SK-N-SH (cell line): ENCODE results near the gene CD200. TPM values are rescaled to one million over a fixed set of nuclear protein-coding genes. Genes with fewer than 3 reads are reported as not detected.

Experiments
- CTCF ChIA-PET: fragments of 300-600, 350-600 bp; formaldehyde crosslinking; extraction: SDS; loops from one replicate; lab custom pipeline; 2021; lab: Yijun Ruan, JAX
- POLR2A ChIA-PET: fragments of 350-600 bp; sonication (Branson Sonifier 250); formaldehyde crosslinking; extraction: SDS; loops from one replicate; lab custom pipeline; 2020; ENCODE audit warnings: antibody characterized with exemption, inconsistent platforms; lab: Yijun Ruan, JAX
- DNase-seq: peaks from one replicate; pipeline ENCODE4 v3.0.0; 2012
- H2AFZ ChIP-seq: fragments of 200-600 bp; sonication (generic); 2 replicates; pipeline ENCODE4 v1.8.1; 2016; ENCODE audit warnings: antibody characterized with exemption, mild to moderate bottlenecking, low read depth
- H3F3A ChIP-seq: fragments of 200-600 bp; sonication (generic); replicated peaks from 2 replicates; pipeline ENCODE3; 2016; ENCODE audit warnings: antibody characterized with exemption, mild to moderate bottlenecking; ENCODE audit not compliant: insufficient read depth
- H3K27ac ChIP-seq, 2 experiments: fragments of 200-500 bp in 1 of 2; fragments of 200-600 bp in 1 of 2; sonication (Bioruptor generic) in 1 of 2; sonication (generic), shearing (Covaris generic) in 1 of 2; 2 replicates each; pipeline versions ENCODE4 v1.5.1 to v1.6.1; 2014 to 2016; ENCODE audit warnings: low read depth in 2 of 2, inconsistent platforms in 1 of 2, low read length in 1 of 2, mild to moderate bottlenecking in 1 of 2, mixed read lengths in 1 of 2
- H3K27me3 ChIP-seq: fragments of 200-600 bp; sonication (generic), shearing (Covaris generic); 2 replicates; pipeline ENCODE4 v1.6.1; 2016; ENCODE audit warnings: mixed run types; ENCODE audit not compliant: insufficient read depth
- H3K36me3 ChIP-seq, 2 experiments: fragments of 200-500 bp in 1 of 2; fragments of 200-600 bp in 1 of 2; sonication (Bioruptor generic) in 1 of 2; sonication (generic) in 1 of 2; replicated peaks in 1 of 2; 2 replicates each; pipeline versions ENCODE3 to v1.5.1; 2014 to 2016; ENCODE audit warnings: low read length in 1 of 2, mild to moderate bottlenecking in 1 of 2; ENCODE audit not compliant: insufficient read depth in 2 of 2, control insufficient read depth in 1 of 2
- H3K4me1 ChIP-seq, 2 experiments: fragments of 200-500 bp in 1 of 2; fragments of 200-600 bp in 1 of 2; sonication (Bioruptor generic) in 1 of 2; sonication (generic), shearing (Covaris generic) in 1 of 2; 2 replicates each; pipeline versions ENCODE4 v1.5.1 to v1.6.1; 2014 to 2016; ENCODE audit warnings: low read depth in 1 of 2, low read length in 1 of 2, mixed run types in 1 of 2; ENCODE audit not compliant: insufficient read depth in 2 of 2, control insufficient read depth in 1 of 2
- H3K4me2 ChIP-seq: fragments of 200-600 bp; sonication (generic), shearing (Covaris generic); 2 replicates; pipeline ENCODE4 v1.6.1; 2017; ENCODE audit warnings: mixed run types
- H3K4me3 ChIP-seq, 2 experiments: fragments of 200-500 bp in 1 of 2; fragments of 200-600 bp in 1 of 2; sonication (Bioruptor generic) in 1 of 2; sonication (generic), shearing (Covaris generic) in 1 of 2; 2 replicates each; pipeline versions ENCODE4 v1.5.1 to v1.8.1; 2014 to 2016; ENCODE audit warnings: low read depth in 2 of 2, inconsistent platforms in 1 of 2, low read length in 1 of 2, mild to moderate bottlenecking in 1 of 2, mixed read lengths in 1 of 2, moderate library complexity in 1 of 2
- H3K79me2 ChIP-seq: fragments of 200-600 bp; sonication (generic); 2 replicates; pipeline ENCODE4 v1.8.1; 2017; ENCODE audit warnings: mild to moderate bottlenecking; ENCODE audit not compliant: insufficient read depth
- H3K9ac ChIP-seq: fragments of 200-600 bp; sonication (generic); 2 replicates; pipeline ENCODE4 v1.6.1; 2017; ENCODE audit warnings: mixed run types
- H3K9me2 ChIP-seq: fragments of 200-600 bp; sonication (generic); 2 replicates; pipeline ENCODE4 v1.6.1; 2017; ENCODE audit warnings: mixed run types
- H3K9me3 ChIP-seq: fragments of 200-600 bp; sonication (generic); 2 replicates; pipeline ENCODE4 v1.6.1; 2017; ENCODE audit warnings: mixed run types, mild to moderate bottlenecking, moderate library complexity
- H4K20me1 ChIP-seq: fragments of 200-600 bp; sonication (generic); 2 replicates; pipeline ENCODE4 v1.6.1; 2017; ENCODE audit warnings: mild to moderate bottlenecking, mixed run types; ENCODE audit not compliant: insufficient read depth
- ELF1 ChIP-seq: IDR thresholded peaks from 2 replicates; pipeline ENCODE4 v1.4.0; 2012
- IRF3 ChIP-seq: fragments of 150-350 bp; IDR thresholded peaks from 2 replicates; pipeline ENCODE4 v1.6.1; 2016; ENCODE audit warnings: mild to moderate bottlenecking, low read depth, low read length
- MAX ChIP-seq: IDR thresholded peaks from 2 replicates; pipeline ENCODE4 v1.4.0; 2012; ENCODE audit warnings: low read depth
- MEF2A ChIP-seq: IDR thresholded peaks from 2 replicates; pipeline ENCODE4 v1.4.0; 2012; ENCODE audit warnings: low read depth, borderline replicate concordance
- NFIC ChIP-seq: IDR thresholded peaks from 2 replicates; pipeline ENCODE4 v1.4.0; 2012; ENCODE audit warnings: borderline replicate concordance
- NRF1 ChIP-seq: IDR thresholded peaks from 2 replicates; pipeline ENCODE4 v1.6.1; 2012; ENCODE audit warnings: low read depth, mild to moderate bottlenecking, low read length
- PBX3 ChIP-seq: IDR thresholded peaks from 2 replicates; pipeline ENCODE4; 2012
- POLR2AphosphoS5 ChIP-seq: IDR thresholded peaks from 2 replicates; pipeline ENCODE4 v1.6.1; 2012; ENCODE audit warnings: low read depth, low read length
- RCOR1 ChIP-seq: fragments of 150-350 bp; IDR thresholded peaks from 2 replicates; pipeline ENCODE4 v1.6.1; 2017; ENCODE audit warnings: antibody characterized with exemption, low read length
- REST ChIP-seq: IDR thresholded peaks from 2 replicates; pipeline ENCODE4 v1.6.1; 2012; ENCODE audit warnings: mild to moderate bottlenecking, low read depth, low read length, moderate library complexity
- RFX5 ChIP-seq: IDR thresholded peaks from 2 replicates; pipeline ENCODE4 v1.6.1; 2012; ENCODE audit warnings: mild to moderate bottlenecking, improper control_type of control experiment, low read length
- TAF1 ChIP-seq: IDR thresholded peaks from 2 replicates; pipeline ENCODE4 v1.6.1; 2012; ENCODE audit warnings: low read depth, mild to moderate bottlenecking, low read length, moderate library complexity, borderline replicate concordance
- TCF12 ChIP-seq: IDR thresholded peaks from 2 replicates; pipeline ENCODE4 v1.4.0; 2012
- USF1 ChIP-seq: IDR thresholded peaks from 2 replicates; pipeline ENCODE4 v1.4.0; 2012; ENCODE audit warnings: low read depth, borderline replicate concordance
- ZBTB33 ChIP-seq: IDR thresholded peaks from 2 replicates; pipeline ENCODE4 v1.4.0; 2012; ENCODE audit warnings: low read depth, borderline replicate concordance
- WGBS: methylation state at CpG from one replicate; pipeline ENCODE4 v1.1.6; 2017; ENCODE audit warnings: low lambda C conversion rate; 5-methylcytosine and 5-hydroxymethylcytosine counted together
- polyA plus RNA-seq, 3 experiments: library from polyadenylated mRNA; depleted of rRNA; stranded (reverse); fragments of >200 nt; gene quantifications; 2 replicates each; pipeline ENCODE4 v1.2.3, GENCODE V29; 2012

CD200 gene
- polyA plus RNA-seq, 1 of the 3 experiments (the other 2 are of a cell fraction) = 1.1 TPM

- no peaks in the 10 kb centered on the region for H3K36me3 ChIP-seq
- H3K4me2 ChIP-seq = no peak overlapping the region
- H3K9me3 ChIP-seq = no peaks in the 10 kb centered on the region
- H4K20me1 ChIP-seq = no peaks in the 10 kb centered on the region
- CTCF ChIA-PET = interaction anchor here (0.7 to 3.5 kb wide), 4 partner anchors 12 to 263 kb away, joined by 3 to 32 read pairs (median 18); partner anchors contain the start of gene SLC9C1
- no peaks in the 10 kb centered on the region for H3F3A ChIP-seq
- WGBS = 45% methylated on average over 6 of the region's 6 CpGs
- no peaks in the 10 kb centered on the region; the same call in 1 of the 2 replicates for H3K27me3 ChIP-seq
- no peak overlapping the region for H3K4me3 ChIP-seq
- H3K4me1 ChIP-seq = peaks cover 0 to 2% of the 10 kb centered on the region in 2 experiments; a peak in 2 of 4 replicates
- POLR2A ChIA-PET = interaction anchor here (0.6 to 2.5 kb wide), 5 partner anchors 12 to 227 kb away, joined by 3 to 20 read pairs (median 19); partner anchors contain the start of genes ATG3, SLC35A5 and SLC9C1
- no peak overlapping the region for H3K27ac ChIP-seq
- H3K79me2 ChIP-seq = no peaks in the 10 kb centered on the region
- H3K9me2 ChIP-seq = no peaks in the 10 kb centered on the region
- TF ChIP-seq RFX5 = no peak
- TF ChIP-seq NFIC = no peak
- TF ChIP-seq ZBTB33 = no peak
- no peak for TF ChIP-seq IRF3
- TF ChIP-seq MEF2A = no peak
- no peak for TF ChIP-seq MAX
- no peak for TF ChIP-seq TCF12
- no peak for TF ChIP-seq ELF1
- TF ChIP-seq, all 33 proteins: peak for 0
- no peak overlapping the region for H2AFZ ChIP-seq
- DNase-seq = no peak
- H3K9ac ChIP-seq = no peak overlapping the region
Measured at GRCh38 chr3:112334691-112335433, 1.9 kb downstream of the CD200 start.

GRCh38 chr3:112335434-112335781 is 2.5 kb downstream of the CD200 start:
- ChIA-PET CTCF (interaction anchor here (0.9 to 3.5 kb wide), 3 partner anchors 12 to 224 kb away, joined by 3 to 32 read pairs (median 17); partner anchors contain the start of gene SLC9C1), POLR2A (no interaction called here)
- no peak overlapping the region for H3K9ac ChIP-seq
- H3K4me3 ChIP-seq = no peak overlapping the region
- H3K9me3 ChIP-seq = no peaks in the 10 kb centered on the region
- no peaks in the 10 kb centered on the region for H4K20me1 ChIP-seq
- 70% methylated on average over 2 of the region's 2 CpGs for WGBS
- no peaks in the 10 kb centered on the region for H3K36me3 ChIP-seq
- H3K9me2 ChIP-seq = no peaks in the 10 kb centered on the region
- H3K4me1 ChIP-seq = peaks cover 0 to 2% of the 10 kb centered on the region in 2 experiments; a peak in 2 of 4 replicates
- DNase-seq = no peak
- no peaks in the 10 kb centered on the region for H3K79me2 ChIP-seq
- H2AFZ ChIP-seq = no peak overlapping the region
- TF ChIP-seq NFIC = no peak
- TF ChIP-seq RCOR1 = no peak
- TF ChIP-seq POLR2AphosphoS5 = no peak
- TF ChIP-seq PBX3 = no peak
- TF ChIP-seq USF1 = no peak
- no peak for TF ChIP-seq TAF1
- TF ChIP-seq REST = no peak
- TF ChIP-seq NRF1 = no peak
- TF ChIP-seq ELF1 = no peak
- no peak for TF ChIP-seq TCF12
- H3K27me3 ChIP-seq = no peaks in the 10 kb centered on the region; the same call in 1 of the 2 replicates
- no peaks in the 10 kb centered on the region for H3F3A ChIP-seq
- H3K27ac ChIP-seq = no peak overlapping the region
- no peak overlapping the region for H3K4me2 ChIP-seq
